ENCODE results near the gene MAB21L4.

MAB21L4 gene

GRCh38 chr2:240875228-240876034, 20.5 kb downstream of the MAB21L4 start:
- no peak for DNase-seq

DNA sequence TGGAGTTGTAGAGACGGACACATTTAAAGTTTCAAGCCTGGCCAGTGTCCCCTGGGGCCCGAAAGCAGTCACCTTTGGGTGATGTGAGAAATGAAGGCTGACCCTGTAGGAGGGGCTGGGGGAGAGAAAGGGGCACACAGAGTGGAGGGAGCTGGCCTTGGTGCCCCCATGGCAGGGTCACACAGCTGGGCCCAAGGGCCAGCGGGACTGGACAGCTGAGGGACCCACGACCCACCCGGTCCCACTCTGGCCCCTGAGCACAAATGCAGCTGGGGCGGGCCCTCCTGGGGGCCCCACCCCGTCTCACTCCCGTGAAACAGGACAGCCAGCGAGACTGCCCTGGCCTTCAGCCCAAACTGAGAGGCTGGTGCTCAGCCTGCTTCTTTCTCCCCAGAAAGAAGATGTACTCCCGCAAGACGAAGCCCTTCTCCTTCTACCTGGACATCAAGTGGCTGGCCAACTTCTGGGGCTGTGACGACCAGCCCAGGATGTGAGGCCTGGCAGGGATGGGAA, 21.2 kb downstream of the MAB21L4 start:
- DNase-seq: no peak

DNA sequence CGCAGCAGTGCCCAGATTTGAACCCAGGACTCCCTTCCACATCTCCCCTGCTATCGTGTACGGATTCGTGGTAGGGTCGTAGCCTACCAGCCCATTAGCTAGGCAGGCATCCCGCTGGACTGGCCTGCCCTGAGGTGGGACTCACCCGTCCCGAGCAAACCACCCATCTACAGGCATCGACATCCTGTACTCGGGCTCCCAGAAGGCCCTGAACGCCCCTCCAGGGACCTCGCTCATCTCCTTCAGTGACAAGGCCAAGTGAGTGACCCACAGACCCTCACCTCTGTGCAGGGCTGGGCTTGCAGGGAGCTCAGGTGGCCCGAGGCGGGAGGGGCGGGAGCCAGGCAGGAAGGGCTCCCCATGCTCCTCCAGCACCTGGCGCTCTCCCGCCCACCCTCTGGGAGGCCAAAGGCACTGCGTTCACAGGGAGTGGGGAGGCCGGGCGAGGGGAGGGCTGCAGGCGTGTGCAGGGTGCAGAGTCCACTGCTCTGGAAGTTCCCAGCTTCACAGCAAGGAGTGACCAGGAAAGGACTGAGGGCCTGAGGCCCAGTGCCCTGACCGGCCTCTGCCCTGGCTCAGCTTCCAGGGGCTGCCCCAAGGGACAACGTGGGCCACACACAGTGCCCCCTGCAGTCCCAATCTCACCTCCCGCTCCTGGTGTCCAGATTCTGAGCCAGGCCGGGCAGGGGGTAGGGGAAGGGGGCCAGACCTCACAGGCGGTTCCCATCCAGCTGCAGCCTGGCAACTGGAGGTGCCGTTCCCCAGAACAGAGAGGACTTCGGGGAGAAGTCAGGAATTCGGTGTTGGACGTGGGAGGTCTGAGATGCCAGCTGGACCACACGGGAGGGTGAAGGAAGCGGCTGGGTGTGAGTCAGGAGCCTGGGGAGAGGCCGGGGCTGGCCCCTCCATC, 21.9 kb downstream of the MAB21L4 start:
- DNase-seq: no peak

GRCh38 chr2:240873098-240873788, 22.7 kb downstream of the MAB21L4 start:
- DNase-seq: no peak

DNA sequence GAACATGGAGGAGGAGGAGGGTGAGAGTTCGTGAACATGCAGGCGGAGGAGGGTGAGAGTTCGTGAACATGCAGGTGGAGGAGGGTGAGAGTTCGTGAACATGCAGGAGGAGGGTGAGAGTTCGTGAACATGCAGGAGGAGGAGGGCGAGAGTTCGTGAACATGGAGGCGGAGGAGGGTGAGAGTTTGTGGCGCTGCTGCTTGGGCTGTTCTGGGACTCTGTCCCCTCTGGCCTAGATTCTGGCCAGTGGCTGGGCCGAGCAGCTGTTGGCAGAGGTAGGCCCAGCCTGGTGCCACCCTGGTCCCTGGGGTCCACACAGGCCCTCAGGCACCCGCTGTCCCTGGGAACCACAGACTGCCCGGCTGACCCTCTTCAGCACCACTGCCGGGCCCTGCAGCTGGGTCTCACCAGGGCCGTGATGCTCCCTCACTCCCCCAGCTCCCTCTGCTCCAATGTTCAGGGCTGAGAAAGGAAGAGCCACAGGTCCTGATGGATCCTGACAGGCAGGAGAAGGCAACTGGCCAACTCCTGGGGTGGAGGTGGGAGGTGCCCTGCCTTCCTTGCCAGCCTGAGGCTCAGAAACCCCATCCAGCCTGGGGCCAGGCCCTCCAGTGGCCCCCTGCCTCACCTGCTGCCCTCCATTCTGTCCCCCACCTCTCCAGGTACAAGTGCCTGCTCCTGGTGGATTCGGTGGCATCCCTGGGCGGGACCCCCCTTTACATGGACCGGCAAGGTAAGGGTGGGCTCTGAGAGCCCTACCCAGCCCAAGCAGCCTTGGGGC, 23.4 kb downstream of the MAB21L4 start:
- DNase-seq: no peak

GRCh38 chr2:240871071-240871958, 24.6 kb downstream of the MAB21L4 start:
- DNase-seq: no peak

- DNase-seq: no peak
Observed at GRCh38 chr2:240869956-240870875, 25.7 kb downstream of the MAB21L4 start.

DNA sequence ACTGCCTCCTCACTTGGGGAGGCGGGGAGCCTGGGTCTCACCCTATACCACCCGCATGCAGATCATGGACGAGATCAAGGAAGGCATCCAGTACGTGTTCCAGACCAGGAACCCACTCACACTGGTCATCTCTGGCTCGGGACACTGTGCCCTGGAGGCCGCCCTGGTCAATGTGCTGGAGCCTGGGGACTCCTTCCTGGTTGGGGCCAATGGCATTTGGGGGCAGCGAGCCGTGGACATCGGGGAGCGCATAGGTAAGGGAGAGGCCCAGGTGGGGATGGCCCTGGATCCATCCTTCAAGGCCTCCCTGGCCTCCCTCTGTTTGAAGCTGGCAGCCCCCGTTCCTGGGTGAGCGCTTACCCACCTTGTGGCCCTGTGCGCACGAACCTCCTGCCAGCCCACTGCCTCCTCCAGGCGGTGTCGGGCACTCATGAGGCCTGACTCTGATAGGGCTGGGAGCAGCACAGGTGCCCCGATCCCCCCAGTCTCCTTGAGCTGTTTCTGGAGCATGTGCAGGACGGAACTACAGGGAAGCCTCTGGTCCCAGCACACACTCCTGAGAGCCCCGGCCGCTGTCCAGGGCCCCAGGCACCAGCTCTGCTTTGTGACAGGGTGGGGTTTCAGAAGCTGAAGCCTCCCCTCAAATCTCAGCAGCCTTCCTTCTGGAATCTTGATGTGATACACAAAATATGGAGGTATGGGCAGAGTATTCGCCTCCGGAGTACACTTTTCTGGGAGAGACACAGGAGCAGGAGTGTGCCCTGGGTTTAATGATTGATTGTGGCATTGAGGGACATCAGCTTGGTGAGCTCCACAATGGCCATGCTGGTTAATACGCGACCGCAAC, 26.6 kb downstream of the MAB21L4 start:
- no peak for DNase-seq

DNA sequence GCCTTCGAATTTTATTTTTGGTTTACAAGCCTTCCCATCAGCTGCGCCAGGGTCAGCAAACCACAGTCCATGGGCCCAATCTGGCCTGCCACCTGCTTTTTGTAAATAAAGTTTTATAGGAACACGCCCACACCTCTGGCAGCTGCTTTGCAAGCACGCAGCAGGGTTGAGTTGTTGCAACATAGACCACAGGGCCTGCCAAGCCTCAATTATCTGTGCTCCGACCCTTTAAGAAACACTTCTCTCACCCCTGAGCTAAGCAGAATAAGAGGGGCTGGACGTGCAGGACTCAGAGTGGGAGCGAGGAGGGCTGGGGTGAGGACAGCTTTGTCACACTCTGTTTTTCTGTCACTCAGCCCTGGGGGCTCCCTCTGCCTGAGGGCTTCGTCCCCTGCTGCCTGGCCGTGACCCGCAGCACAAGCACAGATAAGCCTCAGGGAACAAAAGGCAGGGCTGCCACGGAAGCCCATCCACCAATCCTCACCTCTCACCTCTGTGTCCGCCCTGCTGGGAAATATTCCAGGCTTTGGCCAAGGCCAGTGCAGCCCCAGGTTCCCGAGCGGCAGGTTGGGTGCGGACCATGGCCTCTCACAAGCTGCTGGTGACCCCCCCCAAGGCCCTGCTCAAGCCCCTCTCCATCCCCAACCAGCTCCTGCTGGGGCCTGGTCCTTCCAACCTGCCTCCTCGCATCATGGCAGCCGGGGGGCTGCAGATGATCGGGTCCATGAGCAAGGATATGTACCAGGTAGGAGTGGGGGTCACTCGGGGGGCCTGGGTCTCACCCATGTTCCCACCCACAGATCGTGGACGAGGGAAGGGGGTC, 27.5 kb downstream of the MAB21L4 start, which contains the start of gene AGXT:
Gene AGXT, plus strand, starts transcription at position 539 of the 823 bp plus-strand sequence. Its CDS starts 42 bp downstream, at position 581.
- DNase-seq: no peak

GRCh38 chr2:240865391-240865790, 30.6 kb downstream of the MAB21L4 start:
- no peak for DNase-seq

- no peak for DNase-seq
Observed at GRCh38 chr2:240864475-240864874, 31.5 kb downstream of the MAB21L4 start.

DNA sequence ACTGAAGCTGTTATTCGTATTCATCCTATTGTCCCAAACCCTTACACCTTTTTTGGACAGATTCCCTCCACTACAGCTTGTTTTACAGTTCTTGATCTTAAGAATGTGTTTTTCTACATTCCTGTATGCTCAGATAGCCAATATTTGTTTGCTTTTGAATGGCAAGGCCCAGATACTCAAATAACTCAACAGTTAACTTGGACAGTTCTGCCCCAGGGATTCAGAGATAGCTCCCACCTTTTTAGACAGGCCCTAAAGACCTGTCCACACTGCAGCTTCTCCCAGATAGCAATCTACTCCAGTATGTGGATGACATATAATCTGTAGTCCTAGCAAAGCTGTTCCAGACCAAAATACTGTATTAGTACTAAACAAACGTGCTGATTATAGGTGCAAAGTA, 34.4 kb downstream of the MAB21L4 start:
- DNase-seq: no peak

GRCh38 chr2:240858871-240859270, 37.1 kb downstream of the MAB21L4 start:
- no peak for DNase-seq

GRCh38 chr2:240858321-240858720, 37.6 kb downstream of the MAB21L4 start:
- DNase-seq: no peak

DNA sequence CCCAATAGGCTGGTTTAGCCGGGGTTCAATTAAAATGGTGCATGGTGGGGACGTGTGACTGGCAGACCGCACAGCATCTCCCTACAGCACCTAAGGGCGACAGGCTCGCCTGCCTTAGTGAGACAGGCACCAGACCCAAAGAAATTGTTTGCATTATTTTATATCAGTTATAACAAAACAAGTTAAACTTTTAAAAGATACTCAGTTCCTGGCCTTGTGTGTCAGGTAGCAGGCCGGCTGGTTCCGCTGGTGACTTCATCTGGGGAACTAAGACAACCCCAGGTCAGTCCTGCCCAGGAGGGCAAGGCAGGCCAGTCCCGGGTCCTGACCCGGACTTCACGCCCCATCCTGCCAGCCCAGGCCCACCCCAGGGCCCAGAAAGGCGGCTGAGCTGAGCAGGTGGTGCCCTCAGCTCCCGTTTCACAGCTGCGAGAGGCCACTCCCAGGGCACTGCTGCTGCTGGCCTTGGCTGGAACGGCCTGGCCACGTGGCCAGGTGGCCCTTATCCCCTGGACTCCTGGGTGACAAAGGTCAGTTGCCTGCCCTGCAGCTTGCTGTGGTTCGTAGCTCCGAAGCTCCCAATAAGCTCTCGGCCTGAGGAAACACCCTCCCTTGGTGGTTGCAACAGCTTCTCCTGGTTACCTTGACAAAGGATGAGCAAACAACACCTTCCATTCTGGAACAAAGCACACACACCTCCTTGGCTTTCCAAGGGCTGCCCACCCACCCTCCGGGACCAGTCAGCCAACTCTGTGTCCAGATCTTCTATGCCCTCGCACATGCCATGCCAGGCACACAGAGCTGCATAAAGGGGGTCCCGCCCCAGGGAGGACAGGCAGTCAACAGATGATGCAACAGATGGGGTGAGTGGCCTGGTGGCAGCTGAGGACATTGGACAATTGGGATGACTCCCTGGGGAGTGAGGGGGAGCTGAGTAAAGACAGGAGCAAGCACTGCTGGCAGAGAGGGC, 38.6 kb downstream of the MAB21L4 start:
- no peak for DNase-seq

- DNase-seq: no peak
Observed at GRCh38 chr2:240856151-240856980, 39.6 kb downstream of the MAB21L4 start.

Data from stimulated activated CD4-positive, alpha-beta T cell treated with anti-CD3 and anti-CD28 coated beads, Interleukin-4, amount 100 ng/mL, for 1 hour (primary cell).